Measurements from ENCODE around the gene POLG. TPM values are rescaled to one million over a fixed set of nuclear protein-coding genes. Genes with fewer than 3 reads are reported as not detected.

The POLG gene
- total and polyA plus RNA-seq, 9 donors: 36.6 to 53.2 (median 39.4) TPM

DNA sequence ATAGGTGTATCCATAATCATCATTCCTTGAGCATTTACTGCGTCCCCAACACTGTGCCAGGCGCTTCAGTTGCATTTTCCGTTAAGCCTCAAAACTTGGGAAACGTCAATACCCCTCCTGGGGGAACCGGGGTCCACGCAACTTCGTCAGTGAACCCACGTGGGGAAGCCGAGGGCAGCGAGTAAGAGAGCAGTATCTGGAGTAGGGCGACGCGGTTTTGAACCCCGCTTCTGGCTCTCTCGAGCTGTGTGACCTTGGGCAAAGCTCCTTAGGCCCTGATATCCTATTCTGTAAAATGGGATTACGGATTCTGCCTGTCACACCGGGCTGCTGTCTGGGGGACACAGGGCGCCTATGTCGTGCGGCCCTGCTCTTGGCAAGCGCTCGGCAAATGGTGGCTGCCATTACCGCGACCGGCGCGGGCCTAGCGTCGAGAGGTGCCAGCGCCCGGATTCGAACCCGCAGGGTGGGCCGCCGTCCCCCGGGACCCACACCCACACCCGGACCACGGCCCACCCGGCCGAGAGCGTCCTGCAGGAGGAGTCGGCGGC is 590 bp downstream of the POLG start:
- H3K9me3 ChIP-seq (replicated peaks; ENCODE audit: control insufficient read depth, low read depth, low read length): no peaks in the 10 kb centered on the region
- H3K4me1 ChIP-seq (ENCODE audit: control insufficient read depth, insufficient read depth, low read length): peaks cover 47% of the 10 kb centered on the region
- 1% methylated on average over 40 of the region's 43 CpGs for WGBS (ENCODE audit: insufficient coverage)
- peak overlapping the region; percentile 91 for H3K4me3 ChIP-seq (ENCODE audit: low read length)
- H3K27me3 ChIP-seq (ENCODE audit: control insufficient read depth, insufficient read depth, low read length): peaks cover 16% of the 10 kb centered on the region
- no peak for DNase-seq
- H3K36me3 ChIP-seq (ENCODE audit: control insufficient read depth, insufficient read depth, low read length): peaks cover 36% of the 10 kb centered on the region
- peak overlapping the region; percentile 66 for H3K27ac ChIP-seq (ENCODE audit: low read length)

DNA sequence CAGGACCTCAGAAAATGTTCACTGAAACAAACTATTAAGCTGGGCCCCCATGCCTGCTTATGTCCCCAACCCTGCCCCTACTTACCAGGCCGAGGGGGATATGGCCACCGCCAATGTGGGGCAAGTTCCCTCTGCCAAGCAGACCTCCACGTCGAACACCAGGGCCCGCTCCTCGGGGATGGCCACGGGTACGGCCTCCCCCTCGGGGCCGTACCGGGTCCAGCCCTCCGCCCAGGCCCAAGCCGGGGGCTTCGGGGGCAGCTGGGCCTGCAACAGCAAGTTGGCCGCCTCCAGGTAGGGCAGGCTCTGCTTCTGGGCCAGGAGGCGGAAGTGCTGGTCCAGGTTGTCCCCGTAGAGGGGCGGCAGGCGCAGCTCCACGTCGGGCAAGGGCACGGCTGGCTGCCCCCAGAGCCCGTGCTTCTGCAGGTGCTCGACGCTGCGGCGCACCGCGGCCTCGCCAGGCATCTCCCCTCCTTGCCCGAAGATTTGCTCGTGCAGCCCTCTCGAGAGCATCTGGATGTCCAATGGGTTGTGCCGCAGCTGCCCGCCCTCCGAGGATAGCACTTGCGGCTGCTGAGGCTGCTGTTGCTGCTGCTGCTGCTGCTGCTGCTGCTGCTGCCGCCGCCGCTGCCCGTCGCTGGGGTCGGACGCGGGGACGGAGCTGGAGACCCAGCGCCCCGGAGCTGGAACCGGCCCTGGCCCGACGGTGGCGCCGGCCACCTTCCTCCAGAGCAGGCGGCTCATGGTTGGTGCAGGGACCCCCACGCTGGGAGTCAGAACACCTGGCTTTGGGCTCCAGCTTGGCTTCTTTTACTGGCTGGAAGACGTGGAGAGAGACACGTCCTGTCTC is 1.4 kb downstream of the POLG start:
- Histone ChIP-seq H3K27me3 (ENCODE audit: control insufficient read depth, insufficient read depth, low read length) (peaks cover 11% of the 10 kb centered on the region), H3K36me3 (ENCODE audit: control insufficient read depth, insufficient read depth, low read length) (peaks cover 44% of the 10 kb centered on the region), H3K4me1 (ENCODE audit: control insufficient read depth, insufficient read depth, low read length) (peaks cover 47% of the 10 kb centered on the region), H3K4me3 (ENCODE audit: low read length) (peak overlapping the region; percentile 91), H3K9me3 (replicated peaks; ENCODE audit: control insufficient read depth, low read depth, low read length) (no peaks in the 10 kb centered on the region), H3K27ac (ENCODE audit: low read length) (no peak overlapping the region)
- DNase-seq: no peak
- 93% methylated on average over 55 of the region's 57 CpGs for WGBS (ENCODE audit: insufficient coverage)

DNA sequence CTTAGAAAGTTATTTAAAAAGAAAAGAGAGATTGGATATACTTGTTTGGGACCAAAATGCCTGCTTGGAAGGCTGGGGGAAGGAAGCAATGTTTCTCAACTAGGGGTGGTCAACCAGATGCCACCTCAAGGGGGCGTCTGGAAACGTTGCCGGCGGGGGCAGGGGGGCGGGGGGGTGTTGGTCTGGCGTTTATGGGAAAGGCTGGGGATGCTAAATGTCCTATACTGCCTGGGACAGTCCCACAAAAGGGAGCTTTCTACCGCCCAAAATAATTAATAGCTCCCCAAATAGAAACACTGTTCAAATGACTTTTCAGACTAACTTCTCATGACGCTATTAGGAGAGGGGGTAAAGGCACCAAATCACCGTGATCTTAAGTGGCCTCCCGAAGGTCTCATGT is 2.2 kb downstream of the POLG start:
- H3K36me3 ChIP-seq (ENCODE audit: control insufficient read depth, insufficient read depth, low read length): peaks cover 50% of the 10 kb centered on the region
- WGBS (ENCODE audit: insufficient coverage): 30% methylated on average over 5 of the region's 10 CpGs
- peaks cover 47% of the 10 kb centered on the region for H3K4me1 ChIP-seq (ENCODE audit: control insufficient read depth, insufficient read depth, low read length)
- H3K9me3 ChIP-seq (replicated peaks; ENCODE audit: control insufficient read depth, low read depth, low read length): no peaks in the 10 kb centered on the region
- no peak for DNase-seq
- H3K4me3 ChIP-seq (ENCODE audit: low read length): no peak overlapping the region
- H3K27me3 ChIP-seq (ENCODE audit: control insufficient read depth, insufficient read depth, low read length): peaks cover 4% of the 10 kb centered on the region
- H3K27ac ChIP-seq (ENCODE audit: low read length): no peak overlapping the region

DNA sequence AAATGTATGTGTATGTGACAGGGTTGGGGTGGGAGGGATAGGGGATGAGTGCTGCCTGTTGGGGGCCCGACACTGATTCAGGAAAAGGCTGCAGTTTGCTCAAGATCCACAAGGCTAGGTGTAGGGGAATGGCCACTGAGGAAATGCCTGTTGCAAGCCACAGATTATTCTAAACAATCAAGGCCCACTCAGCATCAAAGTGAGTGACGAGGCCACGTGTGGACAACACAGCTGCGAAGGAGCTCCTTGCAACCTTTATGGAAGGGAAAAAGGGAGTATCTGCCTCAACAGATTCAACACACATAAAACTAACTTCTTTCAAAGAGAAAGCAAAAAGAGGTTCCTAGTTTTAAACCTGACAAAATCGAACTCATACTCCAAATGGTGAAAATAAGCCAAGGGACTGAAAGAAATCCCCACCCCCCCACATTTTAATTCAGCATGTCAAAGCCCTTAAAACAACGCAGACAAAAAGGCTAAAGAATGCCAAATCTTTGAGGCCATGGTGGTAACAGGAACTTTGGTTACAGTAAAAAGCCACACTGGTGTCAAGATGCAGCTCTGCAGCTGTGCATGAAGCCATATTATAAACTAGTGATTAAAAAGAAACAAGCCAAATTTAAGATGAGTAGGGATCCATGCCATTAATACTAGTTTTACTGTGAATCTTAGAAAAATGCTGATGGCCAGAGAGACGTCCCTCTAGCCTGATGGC is 3.6 kb downstream of the POLG start:
- Histone ChIP-seq H3K4me1 (ENCODE audit: control insufficient read depth, insufficient read depth, low read length) (peaks cover 47% of the 10 kb centered on the region), H3K27ac (ENCODE audit: low read length) (no peak overlapping the region), H3K9me3 (replicated peaks; ENCODE audit: control insufficient read depth, low read depth, low read length) (no peaks in the 10 kb centered on the region), H3K36me3 (ENCODE audit: control insufficient read depth, insufficient read depth, low read length) (peaks cover 64% of the 10 kb centered on the region), H3K4me3 (ENCODE audit: low read length) (no peak overlapping the region), H3K27me3 (ENCODE audit: control insufficient read depth, insufficient read depth, low read length) (no peaks in the 10 kb centered on the region)
- DNase-seq: no peak
- WGBS (ENCODE audit: insufficient coverage): 63% methylated on average over 2 of the region's 7 CpGs

DNA sequence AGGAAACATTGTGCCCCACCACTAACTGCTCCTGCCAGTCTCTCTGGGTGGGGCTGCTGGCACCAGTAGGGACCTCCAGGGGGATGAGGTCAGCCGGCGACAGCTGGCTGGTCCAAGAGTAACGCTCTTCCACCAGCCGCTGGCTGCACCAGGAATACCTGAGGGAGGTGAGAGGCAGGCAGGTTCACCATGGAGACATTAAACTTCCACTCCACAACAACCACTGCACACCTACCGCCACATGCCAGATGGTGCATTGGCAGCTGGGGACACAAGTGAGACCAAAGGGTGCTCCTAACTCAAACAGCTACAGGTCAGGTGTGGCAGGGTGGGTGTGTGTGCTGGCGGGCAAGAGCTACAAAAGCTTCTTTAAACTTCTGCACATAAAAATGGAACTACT is 4.5 kb downstream of the POLG start:
- WGBS (ENCODE audit: insufficient coverage): no CpG with 5 or more reads among the region's 6 CpGs
- peaks cover 73% of the 10 kb centered on the region for H3K36me3 ChIP-seq (ENCODE audit: control insufficient read depth, insufficient read depth, low read length)
- no peaks in the 10 kb centered on the region for H3K27me3 ChIP-seq (ENCODE audit: control insufficient read depth, insufficient read depth, low read length)
- H3K9me3 ChIP-seq (replicated peaks; ENCODE audit: control insufficient read depth, low read depth, low read length): no peaks in the 10 kb centered on the region
- no peak overlapping the region for H3K27ac ChIP-seq (ENCODE audit: low read length)
- H3K4me1 ChIP-seq (ENCODE audit: control insufficient read depth, insufficient read depth, low read length): peaks cover 39% of the 10 kb centered on the region
- H3K4me3 ChIP-seq (ENCODE audit: low read length): no peak overlapping the region
- DNase-seq: no peak

DNA sequence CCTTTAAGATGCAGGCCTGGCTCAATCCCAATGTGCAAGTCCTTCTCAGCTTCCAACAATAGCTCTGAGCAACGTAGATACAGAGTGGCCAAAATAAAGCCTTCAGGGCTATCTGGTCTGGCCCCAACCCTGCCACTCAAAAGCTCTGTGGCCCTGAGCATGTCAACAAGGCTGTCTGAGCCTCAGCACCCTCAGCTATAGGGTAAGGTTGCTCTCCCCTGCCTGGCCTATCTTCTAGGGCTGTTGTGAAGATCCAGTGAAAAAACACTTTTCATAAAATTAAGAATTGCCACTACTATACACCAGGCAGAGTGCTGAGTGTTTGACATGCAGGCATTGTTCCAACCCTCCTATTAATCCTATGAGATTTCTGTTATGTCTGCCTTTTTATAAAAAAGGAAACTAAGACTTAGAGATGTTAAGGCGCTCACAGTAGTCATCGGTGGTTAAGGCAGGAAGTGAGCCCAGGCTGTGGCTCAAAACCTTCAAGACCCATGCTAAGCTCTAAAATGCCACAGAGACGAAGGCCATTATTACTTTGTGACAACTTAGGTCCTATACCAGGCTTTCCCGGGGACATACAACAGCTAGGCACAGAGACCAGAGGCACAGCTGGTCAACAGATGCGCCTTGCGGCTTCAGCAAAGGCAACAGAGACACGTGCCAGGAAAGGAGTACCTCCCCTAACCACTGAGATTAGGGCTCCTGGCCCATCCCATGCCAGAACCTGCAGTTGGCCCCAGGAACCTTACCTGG is 5.1 kb downstream of the POLG start:
- DNase-seq: no peak
- Histone ChIP-seq H3K9me3 (replicated peaks; ENCODE audit: control insufficient read depth, low read depth, low read length) (no peaks in the 10 kb centered on the region), H3K4me1 (ENCODE audit: control insufficient read depth, insufficient read depth, low read length) (peaks cover 38% of the 10 kb centered on the region), H3K4me3 (ENCODE audit: low read length) (no peak overlapping the region), H3K27ac (ENCODE audit: low read length) (no peak overlapping the region), H3K27me3 (ENCODE audit: control insufficient read depth, insufficient read depth, low read length) (no peaks in the 10 kb centered on the region), H3K36me3 (ENCODE audit: control insufficient read depth, insufficient read depth, low read length) (peaks cover 78% of the 10 kb centered on the region)
- 90% methylated on average over 8 of the region's 8 CpGs for WGBS (ENCODE audit: insufficient coverage)

DNA sequence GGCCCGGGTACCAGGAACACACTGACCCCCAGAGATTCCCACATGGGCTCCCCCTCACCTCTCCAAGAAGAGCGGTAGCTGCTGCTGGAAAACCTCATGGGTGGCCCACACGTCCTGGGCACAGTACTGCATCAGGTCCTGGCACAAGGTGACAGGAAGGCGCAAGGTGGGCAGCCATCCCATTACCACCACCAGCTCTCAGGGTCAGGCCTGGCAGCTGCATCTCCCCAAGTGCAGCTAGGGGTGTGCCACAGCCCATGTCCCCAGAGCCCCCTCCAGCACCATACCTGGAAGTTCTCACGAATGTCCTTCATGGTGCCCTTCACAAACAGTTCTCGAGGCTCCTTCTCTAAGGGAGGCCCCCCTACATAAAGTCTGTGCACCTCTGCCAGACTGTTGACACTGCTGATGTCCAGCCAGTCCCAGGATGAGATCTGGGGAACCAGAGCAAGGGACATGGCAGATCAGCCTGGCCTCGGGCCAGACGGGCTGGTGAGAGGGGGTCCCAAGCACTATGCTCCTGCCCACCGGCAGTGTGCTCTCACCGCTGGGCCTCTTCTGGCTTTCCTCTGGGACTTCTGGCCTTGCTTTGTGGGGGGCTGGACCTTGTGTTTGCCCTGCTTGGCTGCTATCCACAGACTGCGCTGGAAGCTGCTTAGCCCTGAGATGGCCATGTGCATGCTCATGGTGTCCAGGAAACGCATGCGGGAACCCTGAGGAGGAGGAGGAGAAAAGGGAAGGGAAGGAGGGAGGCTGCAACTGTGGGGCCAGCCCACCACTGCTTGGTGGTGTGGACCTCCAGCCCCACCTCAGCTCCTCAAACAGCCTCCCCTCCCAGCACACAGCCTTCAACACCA is 6.0 kb downstream of the POLG start:
- no peak overlapping the region for H3K27ac ChIP-seq (ENCODE audit: low read length)
- no peak for DNase-seq
- H3K27me3 ChIP-seq (ENCODE audit: control insufficient read depth, insufficient read depth, low read length): no peaks in the 10 kb centered on the region
- no peaks in the 10 kb centered on the region for H3K9me3 ChIP-seq (replicated peaks; ENCODE audit: control insufficient read depth, low read depth, low read length)
- peaks cover 32% of the 10 kb centered on the region for H3K4me1 ChIP-seq (ENCODE audit: control insufficient read depth, insufficient read depth, low read length)
- peaks cover 86% of the 10 kb centered on the region for H3K36me3 ChIP-seq (ENCODE audit: control insufficient read depth, insufficient read depth, low read length)
- 89% methylated on average over 12 of the region's 13 CpGs for WGBS (ENCODE audit: insufficient coverage)
- H3K4me3 ChIP-seq (ENCODE audit: low read length): no peak overlapping the region

DNA sequence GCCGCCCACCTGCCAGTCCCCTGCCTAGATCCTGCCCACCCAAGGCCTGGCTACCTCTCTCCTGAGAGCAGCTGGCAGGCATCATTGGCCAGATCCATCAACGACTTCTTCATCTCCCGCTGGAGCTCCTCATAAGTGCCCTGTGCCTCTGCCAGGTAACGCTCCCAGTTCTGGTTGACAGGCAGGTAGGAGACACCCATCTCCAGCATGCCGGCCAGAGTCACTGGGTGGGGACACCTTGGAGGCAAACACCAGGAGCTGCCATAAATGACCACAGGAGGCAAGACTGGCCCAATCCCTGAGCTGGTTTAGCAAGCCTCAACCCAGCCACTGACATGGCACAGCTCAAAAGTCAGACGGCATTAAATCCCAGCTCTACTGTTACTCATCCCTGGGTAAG is 7.5 kb downstream of the POLG start:
- WGBS (ENCODE audit: insufficient coverage): 93% methylated on average over 5 of the region's 6 CpGs
- no peaks in the 10 kb centered on the region for H3K27me3 ChIP-seq (ENCODE audit: control insufficient read depth, insufficient read depth, low read length)
- no peak overlapping the region for H3K4me3 ChIP-seq (ENCODE audit: low read length)
- DNase-seq: no peak
- peaks cover 22% of the 10 kb centered on the region for H3K4me1 ChIP-seq (ENCODE audit: control insufficient read depth, insufficient read depth, low read length)
- H3K36me3 ChIP-seq (ENCODE audit: control insufficient read depth, insufficient read depth, low read length): peaks cover 94% of the 10 kb centered on the region
- H3K27ac ChIP-seq (ENCODE audit: low read length): no peak overlapping the region
- no peaks in the 10 kb centered on the region for H3K9me3 ChIP-seq (replicated peaks; ENCODE audit: control insufficient read depth, low read depth, low read length)

DNA sequence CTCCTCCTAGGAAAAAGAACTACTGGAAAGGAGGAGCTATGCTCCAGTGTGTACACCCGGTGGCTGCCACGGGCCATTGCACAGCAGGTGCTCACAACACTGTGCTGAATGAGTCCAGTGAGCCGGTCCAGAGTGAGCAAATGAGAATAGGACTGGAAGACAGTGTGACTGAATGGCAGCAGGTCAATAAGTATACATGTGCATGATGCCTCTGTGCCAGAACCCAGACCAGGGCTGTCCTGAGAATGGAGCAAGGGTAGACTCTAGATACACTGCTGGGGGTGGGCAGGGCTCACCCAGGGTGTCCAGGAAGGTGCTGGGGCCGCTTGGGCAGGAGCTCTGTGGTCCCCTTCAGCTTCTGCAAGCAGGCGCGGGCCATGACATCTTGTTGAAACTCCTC is 8.3 kb downstream of the POLG start:
- Histone ChIP-seq H3K27me3 (ENCODE audit: control insufficient read depth, insufficient read depth, low read length) (no peaks in the 10 kb centered on the region), H3K9me3 (replicated peaks; ENCODE audit: control insufficient read depth, low read depth, low read length) (no peaks in the 10 kb centered on the region), H3K36me3 (ENCODE audit: control insufficient read depth, insufficient read depth, low read length) (peaks cover 96% of the 10 kb centered on the region), H3K27ac (ENCODE audit: low read length) (no peak overlapping the region), H3K4me3 (ENCODE audit: low read length) (no peak overlapping the region), H3K4me1 (ENCODE audit: control insufficient read depth, insufficient read depth, low read length) (peaks cover 17% of the 10 kb centered on the region)
- WGBS (ENCODE audit: insufficient coverage): 81% methylated on average over 3 of the region's 6 CpGs
- DNase-seq: no peak

Data from muscle of leg (tissue), 11 donors.